Spleen (tissue), 7 donors: Measurements from ENCODE around the gene BAAT.

Experiments
- POLR2A ChIP-seq, 3 donors: fragments of 450-650 bp; IDR thresholded peaks; one replicate each; pipeline ENCODE4 v1.5.1; 2017; ENCODE audit warnings: antibody characterized with exemption in 3 of 3, mild to moderate bottlenecking in 1 of 3
- POLR2AphosphoS5 ChIP-seq, 3 donors: sonication (generic); formaldehyde crosslinking; IDR thresholded peaks; one replicate each; pipeline ENCODE4 v1.5.1; 2017; ENCODE audit warnings: antibody characterized with exemption in 3 of 3
- TF ChIP-seq, protein P1 (sequence below), 11 experiments: fragments of 200-600 bp in 7 of 11; fragments of 450-650 bp in 4 of 11; sonication (generic) in 4 of 11; IDR thresholded peaks in 8 of 11; conservative IDR thresholded peaks in 3 of 11; 1 replicate in 7 of 11; 2 replicates in 4 of 11; pipeline versions ENCODE4 v1.4.0 to v1.8.0; 2016 to 2021; ENCODE audit warnings: antibody characterized with exemption in 11 of 11, inconsistent platforms in 4 of 11, mild to moderate bottlenecking in 1 of 11
- donor health status: DM: no; HTN: no; CAD: no; lungs with moderate emphysema.
- donor health status: DM: no; HTN: no; CAD: no.
- donor health status: DM: no; HTN: no; CAD: no.

DNA sequence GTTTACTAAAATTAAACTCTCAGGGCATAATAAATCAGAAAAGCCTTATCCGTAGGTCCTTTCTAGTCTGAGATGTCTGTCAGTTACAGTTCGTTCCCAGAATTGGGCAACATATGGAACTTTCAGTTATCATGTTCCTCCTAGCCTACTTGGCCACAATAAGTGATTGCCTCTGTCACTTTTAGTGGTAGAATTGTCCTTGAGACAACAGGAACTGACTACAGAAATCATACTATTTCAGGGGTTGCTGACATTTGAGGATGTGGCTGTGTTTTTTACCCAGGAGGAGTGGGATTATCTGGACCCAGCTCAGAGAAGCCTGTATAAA is 14.8 kb upstream of the BAAT start:
- TF ChIP-seq, protein P1, sequence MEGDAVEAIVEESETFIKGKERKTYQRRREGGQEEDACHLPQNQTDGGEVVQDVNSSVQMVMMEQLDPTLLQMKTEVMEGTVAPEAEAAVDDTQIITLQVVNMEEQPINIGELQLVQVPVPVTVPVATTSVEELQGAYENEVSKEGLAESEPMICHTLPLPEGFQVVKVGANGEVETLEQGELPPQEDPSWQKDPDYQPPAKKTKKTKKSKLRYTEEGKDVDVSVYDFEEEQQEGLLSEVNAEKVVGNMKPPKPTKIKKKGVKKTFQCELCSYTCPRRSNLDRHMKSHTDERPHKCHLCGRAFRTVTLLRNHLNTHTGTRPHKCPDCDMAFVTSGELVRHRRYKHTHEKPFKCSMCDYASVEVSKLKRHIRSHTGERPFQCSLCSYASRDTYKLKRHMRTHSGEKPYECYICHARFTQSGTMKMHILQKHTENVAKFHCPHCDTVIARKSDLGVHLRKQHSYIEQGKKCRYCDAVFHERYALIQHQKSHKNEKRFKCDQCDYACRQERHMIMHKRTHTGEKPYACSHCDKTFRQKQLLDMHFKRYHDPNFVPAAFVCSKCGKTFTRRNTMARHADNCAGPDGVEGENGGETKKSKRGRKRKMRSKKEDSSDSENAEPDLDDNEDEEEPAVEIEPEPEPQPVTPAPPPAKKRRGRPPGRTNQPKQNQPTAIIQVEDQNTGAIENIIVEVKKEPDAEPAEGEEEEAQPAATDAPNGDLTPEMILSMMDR (IDR thresholded peaks at IDR 0.05 in 8 of 11, conservative IDR thresholded peaks at IDR 0.05 in 3 of 11) = no peak
- no peak for TF ChIP-seq POLR2A (IDR thresholded peaks at IDR 0.05)
- TF ChIP-seq POLR2AphosphoS5 (IDR thresholded peaks at IDR 0.05) = no peak
